Hepatocyte (in vitro differentiated cells): ENCODE data around the gene TENT5A. TPM values are rescaled to one million over a fixed set of nuclear protein-coding genes. Genes with fewer than 3 reads are reported as not detected.

ENCODE experiments used
- DNase-seq: peaks from one replicate; pipeline ENCODE4 v3.0.0-alpha.2; 2016; ENCODE audit warnings: low spot score
- H2AFZ ChIP-seq: fragments of 200-600 bp; sonication (generic); 2 replicates; pipeline ENCODE4 v1.6.0; 2016; ENCODE audit warnings: antibody characterized with exemption, mild to moderate bottlenecking
- H3K27ac ChIP-seq: fragments of 200-600 bp; sonication (generic); 2 replicates; pipeline ENCODE4 v1.5.1; 2016; ENCODE audit warnings: mild to moderate bottlenecking
- H3K27me3 ChIP-seq: fragments of 200-600 bp; sonication (generic); 2 replicates; pipeline ENCODE4 v1.6.1; 2016
- H3K36me3 ChIP-seq: fragments of 200-600 bp; sonication (generic); replicated peaks from 2 replicates; pipeline ENCODE4 v1.5.1; 2016; ENCODE audit warnings: low read depth; ENCODE audit not compliant: insufficient read depth
- H3K4me1 ChIP-seq: fragments of 200-600 bp; sonication (generic); 2 replicates; pipeline ENCODE4 v1.5.1; 2016; ENCODE audit warnings: mild to moderate bottlenecking, moderate library complexity; ENCODE audit not compliant: insufficient read depth
- H3K4me2 ChIP-seq: fragments of 200-600 bp; sonication (generic); 2 replicates; pipeline ENCODE4 v1.6.0; 2016
- H3K4me3 ChIP-seq: fragments of 200-600 bp; sonication (generic); 2 replicates; pipeline ENCODE4 v1.5.1; 2016; ENCODE audit warnings: mild to moderate bottlenecking
- H3K79me2 ChIP-seq: fragments of 200-600 bp; sonication (generic); 2 replicates; pipeline ENCODE4 v1.6.0; 2017; ENCODE audit warnings: mild to moderate bottlenecking
- H3K9me2 ChIP-seq: fragments of 200-600 bp; sonication (generic); replicated peaks from 2 replicates; pipeline ENCODE4 v1.6.0; 2017; ENCODE audit warnings: mild to moderate bottlenecking; ENCODE audit not compliant: insufficient read depth
- H3K9me3 ChIP-seq: fragments of 200-600 bp; sonication (generic); 2 replicates; pipeline ENCODE4 v1.5.1; 2016; ENCODE audit warnings: low read depth, mild to moderate bottlenecking
- H4K20me1 ChIP-seq: fragments of 200-600 bp; sonication (generic); 2 replicates; pipeline ENCODE4 v1.6.0; 2016; ENCODE audit warnings: mild to moderate bottlenecking; ENCODE audit not compliant: insufficient read depth, poor library complexity, severe bottlenecking
- EZH2 ChIP-seq: fragments of 200-600 bp; sonication (generic); IDR thresholded peaks from 2 replicates; pipeline ENCODE4 v1.6.1; 2016; ENCODE audit warnings: antibody characterized with exemption, mild to moderate bottlenecking, borderline replicate concordance
- EZH2phosphoT487 ChIP-seq: fragments of 200-600 bp; sonication (generic); IDR thresholded peaks from one replicate; pipeline ENCODE4 v1.6.1; 2018; ENCODE audit warnings: antibody characterized with exemption, mild to moderate bottlenecking, low read depth, moderate library complexity; ENCODE audit not compliant: unreplicated experiment, severe bottlenecking
- WGBS: methylation state at CpG from one replicate; pipeline ENCODE4 v1.1.6; 2016; ENCODE audit warnings: low lambda C conversion rate; ENCODE audit errors: missing lambda C conversion rate; 5-methylcytosine and 5-hydroxymethylcytosine counted together
- polyA plus RNA-seq: library from polyadenylated mRNA; unstranded; fragments of >200 nt; fragmentation: Nextera tagmentation; extraction: Ambion mirVana; gene quantifications from 2 replicates; pipeline ENCODE4 v1.2.1, GENCODE V29; 2016
- small RNA-seq: library from RNA; depleted of rRNA; stranded (forward); fragments of <200 nt; gene quantifications from one replicate; pipeline ENCODE3, GENCODE V24; 2014
- total RNA-seq: library from RNA; depleted of rRNA; stranded (reverse); fragments of >200 nt; gene quantifications from 2 replicates; pipeline ENCODE4 v1.2.3, GENCODE V29; 2014
- TF ChIP-seq, protein P1 (sequence below): fragments of 200-600 bp; sonication (generic); IDR thresholded peaks from 2 replicates; pipeline ENCODE4 v1.5.1; 2016; ENCODE audit warnings: antibody characterized with exemption, mild to moderate bottlenecking; ENCODE audit not compliant: poor library complexity

The TENT5A gene
- total and polyA plus RNA-seq, 2 experiments from 2014 or later, result 79.6 to 101 TPM

DNA sequence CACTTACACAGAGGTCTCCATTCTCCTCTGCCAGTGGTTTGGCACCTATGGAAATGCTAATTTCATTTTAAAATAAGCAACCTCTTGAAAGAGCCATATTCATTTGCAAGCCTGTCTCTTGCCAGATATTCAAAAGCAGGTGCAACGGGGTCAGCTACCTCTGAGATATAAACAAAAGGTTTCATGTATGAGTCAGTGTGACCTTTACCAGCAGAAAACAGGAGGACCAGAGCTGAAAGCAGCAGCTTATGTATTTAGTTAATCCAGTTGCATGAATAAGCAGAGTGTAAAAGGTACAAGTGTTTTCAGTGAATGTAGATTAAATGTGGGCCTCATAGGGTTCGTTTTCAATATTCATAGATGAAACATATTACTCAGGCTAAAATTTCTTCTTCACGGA lies 56.0 kb downstream of the TENT5A start:
- Histone ChIP-seq H3K27me3 (no peaks in the 10 kb centered on the region), H3K79me2 (no peaks in the 10 kb centered on the region), H3K4me3 (no peak overlapping the region), H3K4me1 (no peaks in the 10 kb centered on the region), H4K20me1 (no peaks in the 10 kb centered on the region), H2AFZ (no peak overlapping the region), H3K9me2 (no peaks in the 10 kb centered on the region), H3K4me2 (no peak overlapping the region), H3K9me3 (no peaks in the 10 kb centered on the region), H3K27ac (no peak overlapping the region), H3K36me3 (no peaks in the 10 kb centered on the region)
- 60% methylated on average over 3 of the region's 3 CpGs for WGBS
- DNase-seq, result peak; percentile 55
- no peak for TF ChIP-seq EZH2
- no peak for TF ChIP-seq EZH2phosphoT487
- TF ChIP-seq, protein P1, sequence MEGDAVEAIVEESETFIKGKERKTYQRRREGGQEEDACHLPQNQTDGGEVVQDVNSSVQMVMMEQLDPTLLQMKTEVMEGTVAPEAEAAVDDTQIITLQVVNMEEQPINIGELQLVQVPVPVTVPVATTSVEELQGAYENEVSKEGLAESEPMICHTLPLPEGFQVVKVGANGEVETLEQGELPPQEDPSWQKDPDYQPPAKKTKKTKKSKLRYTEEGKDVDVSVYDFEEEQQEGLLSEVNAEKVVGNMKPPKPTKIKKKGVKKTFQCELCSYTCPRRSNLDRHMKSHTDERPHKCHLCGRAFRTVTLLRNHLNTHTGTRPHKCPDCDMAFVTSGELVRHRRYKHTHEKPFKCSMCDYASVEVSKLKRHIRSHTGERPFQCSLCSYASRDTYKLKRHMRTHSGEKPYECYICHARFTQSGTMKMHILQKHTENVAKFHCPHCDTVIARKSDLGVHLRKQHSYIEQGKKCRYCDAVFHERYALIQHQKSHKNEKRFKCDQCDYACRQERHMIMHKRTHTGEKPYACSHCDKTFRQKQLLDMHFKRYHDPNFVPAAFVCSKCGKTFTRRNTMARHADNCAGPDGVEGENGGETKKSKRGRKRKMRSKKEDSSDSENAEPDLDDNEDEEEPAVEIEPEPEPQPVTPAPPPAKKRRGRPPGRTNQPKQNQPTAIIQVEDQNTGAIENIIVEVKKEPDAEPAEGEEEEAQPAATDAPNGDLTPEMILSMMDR, result no peak

Small RNA genes lying within 50 kb of the gene (small RNA-seq; reads per million reads assigned to genes)
- gene AL078599.1 (not detected), gene RF00156 (not detected)
